Stimulated activated CD4-positive, alpha-beta T cell treated with anti-CD3 and anti-CD28 coated beads, Interleukin-12 subunit alpha, Interleukin-12 subunit beta, amount 100 ng/mL, for 24 hours (primary cell): ENCODE results near the gene GPC3.
"Not testable (repeated sequence)": the region's sequence is repeated elsewhere in the genome, so short reads cannot be mapped to it uniquely, and the experiment has no call there.

Source experiments
- DNase-seq, 2 experiments: peaks; one replicate each; pipeline ENCODE4 v3.0.0-alpha.2; 2020; ENCODE audit warnings: low read depth in 2 of 2

Gene GPC3

GRCh38 chrX:133985164-133985966 lies at the start of gene GPC3:
Gene GPC3 (minus strand): TSS chrX:133985594.
- peak; percentile 1 to 11 for DNase-seq

- DNase-seq, result no peak
Measured at GRCh38 chrX:134032441-134032840, 47.0 kb upstream of the GPC3 start.

- DNase-seq, result peak in 1 of 2 experiments; percentile 16
Measured at GRCh38 chrX:134026565-134027311, 41.3 kb upstream of the GPC3 start.

- no peak for DNase-seq
Measured at GRCh38 chrX:134025986-134026545, 40.7 kb upstream of the GPC3 start.

- no peak for DNase-seq
Measured at GRCh38 chrX:134024686-134025377, 39.4 kb upstream of the GPC3 start.

- no peak for DNase-seq
Measured at GRCh38 chrX:134023851-134024281, 38.5 kb upstream of the GPC3 start.

GRCh38 chrX:134020910-134021309 lies 35.5 kb upstream of the GPC3 start:
- DNase-seq, result no peak

GRCh38 chrX:134019567-134020206 lies 34.3 kb upstream of the GPC3 start:
- no peak for DNase-seq

GRCh38 chrX:134016309-134016708 lies 30.9 kb upstream of the GPC3 start:
- DNase-seq, result not testable (repeated sequence)

GRCh38 chrX:134015510-134015909 lies 30.1 kb upstream of the GPC3 start:
- DNase-seq, result not testable (repeated sequence)

- no peak for DNase-seq
Measured at GRCh38 chrX:134013524-134013923, 28.1 kb upstream of the GPC3 start.

GRCh38 chrX:134013092-134013497 lies 27.7 kb upstream of the GPC3 start:
- no peak for DNase-seq

- no peak for DNase-seq
Measured at GRCh38 chrX:134010690-134011089, 25.3 kb upstream of the GPC3 start.

- no peak for DNase-seq
Measured at GRCh38 chrX:134007716-134008115, 22.3 kb upstream of the GPC3 start.

- DNase-seq, result peak in 1 of 2 experiments; percentile 3
Measured at GRCh38 chrX:134006484-134007161, 21.2 kb upstream of the GPC3 start.

GRCh38 chrX:134004084-134004483 lies 18.7 kb upstream of the GPC3 start:
- no peak for DNase-seq

- DNase-seq, result no peak
Measured at GRCh38 chrX:134002921-134003615, 17.7 kb upstream of the GPC3 start.

GRCh38 chrX:134000260-134001245 lies 15.2 kb upstream of the GPC3 start:
- DNase-seq, result no peak
